ENCODE measurements around the gene PJVK. TPM values are rescaled to one million over a fixed set of nuclear protein-coding genes. Genes with fewer than 3 reads are reported as not detected.
"Not testable (repeated sequence)": the region's sequence is repeated elsewhere in the genome, so short reads cannot be mapped to it uniquely, and the experiment has no call there.

Gene PJVK
- polyA plus RNA-seq, 1 donor (not counting 4 experiments of a cell fraction or from before 2014, with no cell fraction given): 3.5 TPM

GRCh38 chr2:178455947-178456346 is 4.8 kb downstream of the PJVK start:
- Histone ChIP-seq H4K20me1 (ENCODE audit: control insufficient read depth, extremely low read depth, insufficient read depth, low read length) (no peaks in the 10 kb centered on the region), H3K27ac (ENCODE audit: control insufficient read depth, insufficient read depth, low read length) (no peak overlapping the region), H3K9me3 (ENCODE audit: control insufficient read depth, low read depth, low read length) (no peaks in the 10 kb centered on the region), H3K36me3 (ENCODE audit: control insufficient read depth in 2 of 2, extremely low read depth in 1 of 2, insufficient read depth in 2 of 2, low read length in 2 of 2) (no peaks in the 10 kb centered on the region), H3K9ac (ENCODE audit: control insufficient read depth, extremely low read depth, insufficient read depth, low read length) (no peak overlapping the region), H3K79me2 (ENCODE audit: control insufficient read depth, insufficient read depth, low read length) (no peaks in the 10 kb centered on the region), H3K4me3 (ENCODE audit: control insufficient read depth in 2 of 3, extremely low read depth in 1 of 3, insufficient read depth in 2 of 3, low read depth in 1 of 3, low read length in 3 of 3) (no peak overlapping the region), H3K4me1 (ENCODE audit: control insufficient read depth, extremely low read depth, insufficient read depth, low read length) (no peaks in the 10 kb centered on the region), H2AFZ (ENCODE audit: control insufficient read depth, low read length) (no peak overlapping the region), H3K4me2 (ENCODE audit: control insufficient read depth, extremely low read depth, insufficient read depth, low read depth, low read length) (no peak overlapping the region), H3K27me3 (ENCODE audit: control insufficient read depth, extremely low read depth, insufficient read depth, low read length) (no peaks in the 10 kb centered on the region), H3K9me1 (ENCODE audit: control insufficient read depth, extremely low read depth, insufficient read depth, low read length) (no peaks in the 10 kb centered on the region)
- no peak for DNase-seq (ENCODE audit: low read depth, low spot score)
- dilution Hi-C loops (cut with MboI; ENCODE audit: extremely low pct_ligation_motif_present, low sequenced_read_pairs): no loop called here
- no peak for FAIRE-seq
- TF ChIP-seq EZH2 (IDR thresholded peaks at IDR 0.05; ENCODE audit: low read length): no peak

GRCh38 chr2:178457390-178457886 is 6.3 kb downstream of the PJVK start:
- no peak overlapping the region for H3K4me3 ChIP-seq (ENCODE audit: control insufficient read depth in 2 of 3, extremely low read depth in 1 of 3, insufficient read depth in 2 of 3, low read depth in 1 of 3, low read length in 3 of 3)
- H3K4me2 ChIP-seq (ENCODE audit: control insufficient read depth, extremely low read depth, insufficient read depth, low read depth, low read length): no peak overlapping the region
- FAIRE-seq (no peak), DNase-seq (ENCODE audit: low read depth, low spot score) (no peak)
- dilution Hi-C loops (cut with MboI; ENCODE audit: extremely low pct_ligation_motif_present, low sequenced_read_pairs): no loop called here
- H2AFZ ChIP-seq (ENCODE audit: control insufficient read depth, low read length): no peak overlapping the region
- H3K4me1 ChIP-seq (ENCODE audit: control insufficient read depth, extremely low read depth, insufficient read depth, low read length): no peaks in the 10 kb centered on the region
- H3K27ac ChIP-seq (ENCODE audit: control insufficient read depth, insufficient read depth, low read length): no peak overlapping the region
- H3K9ac ChIP-seq (ENCODE audit: control insufficient read depth, extremely low read depth, insufficient read depth, low read length): no peak overlapping the region
- H3K9me3 ChIP-seq (ENCODE audit: control insufficient read depth, low read depth, low read length): no peaks in the 10 kb centered on the region
- H4K20me1 ChIP-seq (ENCODE audit: control insufficient read depth, extremely low read depth, insufficient read depth, low read length): no peaks in the 10 kb centered on the region
- H3K79me2 ChIP-seq (ENCODE audit: control insufficient read depth, insufficient read depth, low read length): no peaks in the 10 kb centered on the region
- no peak for TF ChIP-seq EZH2 (IDR thresholded peaks at IDR 0.05; ENCODE audit: low read length)
- no peak for TF ChIP-seq CTCF (optimal IDR thresholded peaks at IDR 0.05 in 1 of 3, IDR thresholded peaks at IDR 0.05 in 1 of 3, conservative IDR thresholded peaks at IDR 0.05 in 1 of 3; ENCODE audit: extremely low read depth in 1 of 3, insufficient read depth in 2 of 3, low read length in 3 of 3)
- H3K36me3 ChIP-seq (ENCODE audit: control insufficient read depth in 2 of 2, extremely low read depth in 1 of 2, insufficient read depth in 2 of 2, low read length in 2 of 2): no peaks in the 10 kb centered on the region
- H3K27me3 ChIP-seq (ENCODE audit: control insufficient read depth, extremely low read depth, insufficient read depth, low read length): no peaks in the 10 kb centered on the region
- no peaks in the 10 kb centered on the region for H3K9me1 ChIP-seq (ENCODE audit: control insufficient read depth, extremely low read depth, insufficient read depth, low read length)

GRCh38 chr2:178469219-178469849 is 18.2 kb downstream of the PJVK start:
- Histone ChIP-seq H3K4me2 (ENCODE audit: control insufficient read depth, extremely low read depth, insufficient read depth, low read depth, low read length) (no peak overlapping the region), H3K9me3 (ENCODE audit: control insufficient read depth, low read depth, low read length) (no peaks in the 10 kb centered on the region), H3K4me3 (ENCODE audit: control insufficient read depth in 2 of 3, extremely low read depth in 1 of 3, insufficient read depth in 2 of 3, low read depth in 1 of 3, low read length in 3 of 3) (no peak overlapping the region), H2AFZ (ENCODE audit: control insufficient read depth, low read length) (no peak overlapping the region), H4K20me1 (ENCODE audit: control insufficient read depth, extremely low read depth, insufficient read depth, low read length) (no peaks in the 10 kb centered on the region), H3K27ac (ENCODE audit: control insufficient read depth, insufficient read depth, low read length) (no peak overlapping the region), H3K9me1 (ENCODE audit: control insufficient read depth, extremely low read depth, insufficient read depth, low read length) (no peaks in the 10 kb centered on the region), H3K36me3 (ENCODE audit: control insufficient read depth in 2 of 2, extremely low read depth in 1 of 2, insufficient read depth in 2 of 2, low read length in 2 of 2) (no peaks in the 10 kb centered on the region), H3K9ac (ENCODE audit: control insufficient read depth, extremely low read depth, insufficient read depth, low read length) (no peak overlapping the region), H3K79me2 (ENCODE audit: control insufficient read depth, insufficient read depth, low read length) (no peaks in the 10 kb centered on the region), H3K4me1 (ENCODE audit: control insufficient read depth, extremely low read depth, insufficient read depth, low read length) (peaks cover 3% of the 10 kb centered on the region), H3K27me3 (ENCODE audit: control insufficient read depth, extremely low read depth, insufficient read depth, low read length) (no peaks in the 10 kb centered on the region)
- FAIRE-seq: no peak
- DNase-seq (ENCODE audit: low read depth, low spot score): no peak
- dilution Hi-C loops (cut with MboI; ENCODE audit: extremely low pct_ligation_motif_present, low sequenced_read_pairs): no loop called here
- TF ChIP-seq EZH2 (IDR thresholded peaks at IDR 0.05; ENCODE audit: low read length): no peak
- no peak for TF ChIP-seq CTCF (optimal IDR thresholded peaks at IDR 0.05 in 1 of 3, IDR thresholded peaks at IDR 0.05 in 1 of 3, conservative IDR thresholded peaks at IDR 0.05 in 1 of 3; ENCODE audit: extremely low read depth in 1 of 3, insufficient read depth in 2 of 3, low read length in 3 of 3)

- DNase-seq (ENCODE audit: low read depth, low spot score); H3K27ac ChIP-seq (ENCODE audit: control insufficient read depth, insufficient read depth, low read length); H3K27me3 ChIP-seq (ENCODE audit: control insufficient read depth, extremely low read depth, insufficient read depth, low read length); H3K9ac ChIP-seq (ENCODE audit: control insufficient read depth, extremely low read depth, insufficient read depth, low read length); H3K9me1 ChIP-seq (ENCODE audit: control insufficient read depth, extremely low read depth, insufficient read depth, low read length); H4K20me1 ChIP-seq (ENCODE audit: control insufficient read depth, extremely low read depth, insufficient read depth, low read length); H3K79me2 ChIP-seq (ENCODE audit: control insufficient read depth, insufficient read depth, low read length); FAIRE-seq; H3K36me3 ChIP-seq (ENCODE audit: control insufficient read depth in 2 of 2, extremely low read depth in 1 of 2, insufficient read depth in 2 of 2, low read length in 2 of 2); H3K4me3 ChIP-seq (ENCODE audit: control insufficient read depth in 2 of 3, extremely low read depth in 1 of 3, insufficient read depth in 2 of 3, low read depth in 1 of 3, low read length in 3 of 3); H3K9me3 ChIP-seq (ENCODE audit: control insufficient read depth, low read depth, low read length); H2AFZ ChIP-seq (ENCODE audit: control insufficient read depth, low read length); H3K4me1 ChIP-seq (ENCODE audit: control insufficient read depth, extremely low read depth, insufficient read depth, low read length); dilution Hi-C loops (cut with MboI; ENCODE audit: extremely low pct_ligation_motif_present, low sequenced_read_pairs); H3K4me2 ChIP-seq (ENCODE audit: control insufficient read depth, extremely low read depth, insufficient read depth, low read depth, low read length): not testable (repeated sequence)
Observed at GRCh38 chr2:178471313-178471712, 20.1 kb downstream of the PJVK start.

All from keratinocyte (primary cell).